Common myeloid progenitor, CD34-positive (primary cell): ENCODE results near the gene DAD1.

Experiments used
- CTCF ChIA-PET: fragments of 350-600 bp; sonication (Branson Sonifier 250); formaldehyde crosslinking; loops from one replicate; lab custom pipeline; 2021; ENCODE audit warnings: antibody characterized with exemption; lab: Charles Lee
- POLR2A ChIA-PET: fragments of 350-600 bp; sonication (Branson Sonifier 250); formaldehyde crosslinking; loops from one replicate; lab custom pipeline; 2021; ENCODE audit warnings: antibody characterized with exemption; lab: Charles Lee
- DNase-seq, 3 donors: peaks; one replicate each; pipeline versions ENCODE4 v3.0.0 to v3.0.0-alpha.2; 2013
- H3K27ac ChIP-seq, 2 experiments: 1 replicate in 1 of 2; 2 replicates in 1 of 2; pipeline ENCODE4 v1.7.0; 2013; ENCODE audit warnings: inconsistent platforms in 2 of 2, low read length in 2 of 2, mild to moderate bottlenecking in 2 of 2, low read depth in 1 of 2, moderate library complexity in 1 of 2; ENCODE audit not compliant: severe bottlenecking in 2 of 2, insufficient read depth in 1 of 2, poor library complexity in 1 of 2
- H3K27me3 ChIP-seq, 5 experiments: replicated peaks in 2 of 5; 1 replicate in 3 of 5; 2 replicates in 2 of 5; pipeline versions ENCODE4 v1.6.1 to v1.7.0; 2013; ENCODE audit warnings: low read length in 4 of 5, mild to moderate bottlenecking in 2 of 5, moderate library complexity in 2 of 5, inconsistent platforms in 1 of 5; ENCODE audit not compliant: insufficient read depth in 5 of 5, control insufficient read depth in 4 of 5
- H3K36me3 ChIP-seq, 4 experiments: 1 replicate in 2 of 4; 2 replicates in 2 of 4; pipeline versions ENCODE4 v1.6.1 to v1.7.0; 2013; ENCODE audit warnings: low read length in 3 of 4, control low read depth in 1 of 4, mild to moderate bottlenecking in 1 of 4; ENCODE audit not compliant: control insufficient read depth in 4 of 4, insufficient read depth in 4 of 4
- H3K4me1 ChIP-seq, 4 experiments: 1 replicate in 3 of 4; 2 replicates in 1 of 4; pipeline versions ENCODE4 v1.6.1 to v1.7.1; 2013; ENCODE audit warnings: low read length in 3 of 4, mild to moderate bottlenecking in 3 of 4, control low read depth in 1 of 4, inconsistent platforms in 1 of 4, moderate library complexity in 1 of 4; ENCODE audit not compliant: control insufficient read depth in 4 of 4, insufficient read depth in 4 of 4; ENCODE audit errors: control extremely low read depth in 1 of 4
- H3K4me3 ChIP-seq, 7 experiments: 1 replicate in 4 of 7; 2 replicates in 3 of 7; pipeline versions ENCODE4 v1.5.1 to v1.7.0; 2013; ENCODE audit warnings: mild to moderate bottlenecking in 7 of 7, low read length in 6 of 7, moderate library complexity in 6 of 7, inconsistent platforms in 2 of 7, low read depth in 2 of 7, control low read depth in 1 of 7; ENCODE audit not compliant: insufficient read depth in 4 of 7, control insufficient read depth in 1 of 7; ENCODE audit errors: extremely low read depth in 1 of 7
- H3K9me3 ChIP-seq, 5 experiments: 1 replicate in 4 of 5; 2 replicates in 1 of 5; pipeline versions ENCODE4 v1.6.1 to v1.7.1; 2013; ENCODE audit warnings: low read length in 4 of 5, mild to moderate bottlenecking in 2 of 5, inconsistent platforms in 1 of 5, low read depth in 1 of 5, moderate library complexity in 1 of 5; ENCODE audit not compliant: control insufficient read depth in 4 of 5, insufficient read depth in 2 of 5; ENCODE audit errors: control extremely low read depth in 1 of 5
- WGBS: methylation state at CpG from one replicate; pipeline ENCODE4 v1.1.5; 2013; ENCODE audit not compliant: insufficient coverage; 5-methylcytosine and 5-hydroxymethylcytosine counted together

DAD1 gene

GRCh38 chr14:22535916-22536315 lies 53.1 kb downstream of the DAD1 start:
- no peak for DNase-seq
- no peak overlapping the region for H3K4me3 ChIP-seq
- ChIA-PET POLR2A (no interaction called here), CTCF (interaction anchor here (0.6 kb wide), 1 partner anchor 21 kb away, joined by 3 read pairs; no protein-coding TSS in a partner anchor)
- no peaks in the 10 kb centered on the region for H3K27me3 ChIP-seq
- peaks cover 0 to 12% (median 5%) of the 10 kb centered on the region in 4 experiments for H3K4me1 ChIP-seq
- H3K27ac ChIP-seq = no peak overlapping the region
- H3K9me3 ChIP-seq = no peaks in the 10 kb centered on the region
- H3K36me3 ChIP-seq = no peaks in the 10 kb centered on the region

GRCh38 chr14:22535126-22535525 lies 53.9 kb downstream of the DAD1 start:
- no peaks in the 10 kb centered on the region for H3K9me3 ChIP-seq
- H3K4me3 ChIP-seq = no peak overlapping the region
- H3K27ac ChIP-seq = no peak overlapping the region
- WGBS = 100% methylated on average over 1 of the region's 1 CpG
- H3K4me1 ChIP-seq = peaks cover 0 to 12% (median 5%) of the 10 kb centered on the region in 4 experiments
- no peaks in the 10 kb centered on the region for H3K36me3 ChIP-seq
- no peak for DNase-seq
- ChIA-PET POLR2A (no interaction called here), CTCF (interaction anchor here (2.3 kb wide), 1 partner anchor 26 kb away, joined by 8 read pairs; no protein-coding TSS in a partner anchor)
- no peaks in the 10 kb centered on the region for H3K27me3 ChIP-seq

- no peak for DNase-seq
- Histone ChIP-seq H3K27ac (no peak overlapping the region), H3K27me3 (no peaks in the 10 kb centered on the region), H3K4me1 (peaks cover 0 to 9% (median 4%) of the 10 kb centered on the region in 4 experiments), H3K36me3 (no peaks in the 10 kb centered on the region), H3K9me3 (no peaks in the 10 kb centered on the region), H3K4me3 (no peak overlapping the region)
- ChIA-PET POLR2A (no interaction called here), CTCF (interaction anchor here (2.3 kb wide), 1 partner anchor 26 kb away, joined by 8 read pairs; no protein-coding TSS in a partner anchor)
- 96% methylated on average over 4 of the region's 5 CpGs for WGBS
These were observed 54.5 kb downstream of the DAD1 start for GRCh38 chr14:22534547-22534946.

GRCh38 chr14:22533739-22534359 lies 55.2 kb downstream of the DAD1 start:
- Histone ChIP-seq H3K36me3 (no peaks in the 10 kb centered on the region), H3K4me1 (peaks cover 0 to 9% (median 4%) of the 10 kb centered on the region in 4 experiments), H3K27ac (no peak overlapping the region), H3K4me3 (no peak overlapping the region), H3K27me3 (no peaks in the 10 kb centered on the region), H3K9me3 (no peaks in the 10 kb centered on the region)
- DNase-seq = no peak
- CTCF ChIA-PET = interaction anchor here (1.3 to 2.3 kb wide), 2 partner anchors 11 to 25 kb away, joined by 3 to 8 read pairs; no protein-coding TSS in a partner anchor
- WGBS = 93% methylated on average over 2 of the region's 8 CpGs
- POLR2A ChIA-PET = no interaction called here

GRCh38 chr14:22533057-22533704 lies 55.8 kb downstream of the DAD1 start:
- no peaks in the 10 kb centered on the region for H3K9me3 ChIP-seq

GRCh38 chr14:22532345-22533056 lies 56.5 kb downstream of the DAD1 start:
- Histone ChIP-seq H3K36me3 (no peaks in the 10 kb centered on the region), H3K27ac (no peak overlapping the region), H3K4me3 (no peak overlapping the region), H3K4me1 (peaks cover 0 to 9% (median 3%) of the 10 kb centered on the region in 4 experiments), H3K9me3 (no peaks in the 10 kb centered on the region), H3K27me3 (no peaks in the 10 kb centered on the region)
- ChIA-PET POLR2A (no interaction called here), CTCF (interaction anchor here (1.0 to 1.8 kb wide), 4 partner anchors 13 to 142 kb away, joined by 3 to 6 read pairs (median 4); no protein-coding TSS in a partner anchor)
- 0% methylated on average over 1 of the region's 3 CpGs for WGBS
- DNase-seq = no peak

More at GRCh38 chr14:22533057-22533704, 55.8 kb downstream of the DAD1 start:
- POLR2A ChIA-PET = no interaction called here
- DNase-seq = no peak
- 90% methylated on average over 2 of the region's 2 CpGs for WGBS
- Histone ChIP-seq H3K27me3 (no peaks in the 10 kb centered on the region), H3K27ac (no peak overlapping the region), H3K4me3 (no peak overlapping the region), H3K36me3 (no peaks in the 10 kb centered on the region), H3K4me1 (peaks cover 0 to 9% (median 3%) of the 10 kb centered on the region in 4 experiments)
- CTCF ChIA-PET = interaction anchor here (1.0 to 2.3 kb wide), 3 partner anchors 12 to 32 kb away, joined by 3 to 8 read pairs (median 3); no protein-coding TSS in a partner anchor
